DMS53 (cell line): ENCODE data around the gene SPAG8.

Experiments
- DNase-seq: peaks from one replicate; lab custom pipeline; 2025; lab: John Stamatoyannopoulos, UW

SPAG8 gene

DNA sequence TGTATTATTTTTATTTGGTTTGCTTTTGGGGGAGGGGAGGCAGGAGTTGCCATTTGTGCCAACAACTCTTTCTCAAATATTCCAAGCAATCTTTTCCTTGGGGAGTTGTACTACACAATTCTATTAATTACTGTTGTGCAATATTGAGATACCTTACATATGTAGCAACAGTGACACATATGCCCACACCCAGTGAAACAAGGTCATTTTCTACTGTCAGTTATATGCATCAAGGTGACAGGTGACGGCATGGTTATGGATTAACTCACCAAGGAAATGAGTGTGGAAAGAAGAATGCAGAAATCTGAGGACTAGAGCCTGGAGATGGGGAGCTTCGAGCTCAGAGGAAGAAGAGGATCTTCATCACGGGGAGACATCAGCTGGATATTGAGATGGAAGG is 40.1 kb downstream of the SPAG8 start:
- peak; percentile 51 for DNase-seq

DNA sequence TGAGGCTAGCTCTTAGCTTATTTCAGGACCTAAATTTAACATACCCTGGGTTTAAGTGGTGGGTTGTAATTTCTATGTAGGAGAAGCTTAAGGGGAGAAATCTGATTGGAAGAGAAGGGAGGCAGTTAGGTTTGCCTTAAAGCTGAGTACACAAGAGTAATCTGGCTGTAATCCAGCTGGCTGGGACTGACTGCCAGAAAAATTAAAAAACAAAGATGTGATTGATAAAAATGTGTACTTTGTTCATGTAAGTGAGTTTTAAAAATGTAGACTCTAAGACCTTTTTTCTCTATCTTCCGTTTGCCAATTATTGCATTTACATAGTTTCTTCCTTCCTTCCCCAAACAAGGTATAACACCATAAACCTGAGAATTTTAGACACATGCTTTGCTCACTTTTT is 40.5 kb downstream of the SPAG8 start:
- DNase-seq = peak; percentile 52

DNA sequence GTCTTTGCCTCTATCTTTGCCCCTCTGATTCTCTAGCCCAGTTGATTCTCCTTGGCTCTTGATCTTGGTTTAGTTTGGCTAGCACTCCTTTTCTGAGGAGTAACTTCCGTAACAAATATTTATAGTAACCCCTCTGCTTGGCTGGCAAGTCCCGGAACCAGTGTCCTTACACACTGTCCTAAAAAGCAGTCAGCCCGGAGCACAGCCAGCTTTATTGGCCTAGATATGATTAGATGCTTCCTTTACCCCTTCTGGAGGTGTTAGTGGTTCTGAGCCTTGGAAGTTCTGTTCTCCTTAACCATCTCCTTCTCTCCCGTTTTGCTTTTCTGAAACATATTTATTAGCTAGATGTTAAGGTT is 41.0 kb downstream of the SPAG8 start:
- DNase-seq = peak; percentile 12

DNA sequence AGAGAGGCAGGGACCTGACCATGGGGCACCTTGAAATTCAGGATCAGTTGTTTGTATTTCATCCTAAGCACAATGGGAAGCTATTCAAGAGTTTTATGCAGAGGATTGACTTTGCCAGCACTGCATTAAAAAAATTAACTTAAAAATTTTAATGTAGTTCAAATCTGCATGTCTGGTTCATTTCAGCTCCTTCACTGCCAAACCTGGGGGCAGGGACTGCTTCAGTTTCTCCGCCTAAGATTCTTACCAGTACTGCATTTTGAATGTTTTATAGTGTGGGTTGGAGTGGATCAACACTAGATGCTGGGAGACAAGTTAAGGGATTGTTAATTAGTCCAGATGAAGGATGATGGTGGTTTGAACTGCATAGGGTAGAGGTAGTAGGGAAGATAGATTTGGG is 42.3 kb downstream of the SPAG8 start:
- DNase-seq = no peak

DNA sequence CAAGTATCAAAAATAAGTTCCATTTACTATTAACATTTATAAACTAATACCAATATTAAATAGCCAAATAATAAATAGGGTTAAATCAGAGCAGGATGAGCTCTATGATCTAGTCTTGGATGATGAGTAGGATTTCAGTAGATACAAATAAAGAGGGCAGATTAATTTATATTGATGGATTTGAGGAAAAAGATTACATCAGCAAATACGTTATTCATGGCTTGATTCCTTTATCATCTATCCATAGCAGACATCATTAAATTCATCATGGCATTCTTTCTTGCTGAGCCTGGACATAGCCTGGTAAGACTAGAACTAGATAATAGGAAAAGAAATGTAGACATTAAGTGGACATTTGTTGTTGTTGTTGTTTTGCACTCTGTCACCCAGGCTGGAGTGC is 44.6 kb downstream of the SPAG8 start:
- no peak for DNase-seq

DNA sequence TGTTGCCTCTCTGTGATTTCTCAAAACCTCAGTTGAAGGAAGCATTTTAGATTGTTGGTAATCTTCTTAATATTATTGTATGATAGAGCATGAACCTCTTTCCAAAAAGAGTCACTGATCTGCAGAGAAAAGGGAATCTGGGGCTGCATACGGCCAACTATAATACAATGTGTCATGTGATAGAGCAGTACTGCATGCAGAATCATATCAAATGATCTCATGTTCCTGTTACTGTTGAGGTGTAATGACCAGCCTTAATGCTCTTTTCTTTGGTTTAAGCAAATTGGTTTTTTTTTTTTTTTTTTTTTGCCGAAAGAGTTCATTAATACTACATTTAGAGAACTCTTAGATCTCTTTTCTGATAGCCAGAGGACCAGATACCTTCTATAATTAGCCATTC is 45.1 kb downstream of the SPAG8 start:
- DNase-seq = no peak

DNA sequence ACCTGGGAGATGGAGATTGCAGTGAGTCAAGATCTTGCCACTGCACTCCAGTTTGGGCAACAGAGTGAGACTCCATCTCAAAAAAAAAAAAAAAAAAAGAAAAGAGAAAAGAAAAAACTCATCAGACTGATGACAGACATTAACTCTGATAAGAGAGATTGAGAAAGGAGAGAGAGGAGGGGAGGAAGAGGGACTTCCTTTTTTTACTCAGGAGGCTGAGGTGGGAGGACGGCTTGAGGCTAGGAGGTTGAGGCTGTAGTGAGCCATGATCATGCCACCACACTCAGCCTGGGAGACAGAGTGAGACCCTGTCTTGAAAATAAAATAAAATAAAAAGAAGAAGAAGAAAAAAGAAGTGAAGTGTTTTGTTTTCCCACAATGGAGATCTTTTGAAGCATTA is 48.3 kb downstream of the SPAG8 start:
- DNase-seq = no peak

DNA sequence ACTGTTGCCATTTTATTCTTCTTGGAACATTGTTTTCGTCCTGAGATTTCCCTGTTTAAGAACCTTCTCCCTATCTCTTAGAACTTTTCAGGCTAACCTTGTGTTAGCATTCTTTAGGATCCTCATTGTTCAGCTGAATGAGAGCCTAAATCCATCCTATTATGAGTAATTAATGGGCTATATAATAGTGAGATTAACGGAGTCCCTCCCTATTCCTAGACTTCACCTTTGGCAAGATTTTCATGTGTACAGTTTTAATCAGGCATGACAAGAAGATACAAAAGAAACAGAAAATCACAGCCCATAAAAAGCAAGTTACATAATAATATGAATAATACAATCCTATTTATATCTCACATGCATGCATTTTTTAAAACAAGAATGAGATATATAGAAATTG is 48.9 kb downstream of the SPAG8 start:
- DNase-seq = no peak

DNA sequence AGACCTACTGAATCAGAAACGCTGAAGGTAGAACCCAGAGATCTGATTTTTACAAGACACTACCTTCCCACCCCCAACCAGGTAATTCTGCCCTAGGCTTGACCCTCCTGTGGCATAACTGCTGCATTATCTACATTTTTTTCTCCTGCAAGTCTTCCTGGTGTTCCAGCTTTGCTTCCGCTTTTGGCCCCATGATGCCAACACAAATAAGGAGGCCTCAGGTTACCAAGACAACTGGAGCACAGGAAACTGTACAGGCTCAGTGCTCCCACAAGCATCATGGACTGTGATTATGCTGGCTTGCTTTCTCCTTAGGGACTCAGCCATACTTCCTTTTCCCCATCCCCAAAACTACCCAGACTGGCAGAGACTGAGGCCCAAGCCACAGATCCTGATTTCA is 51.4 kb downstream of the SPAG8 start:
- DNase-seq = peak; percentile 90

DNA sequence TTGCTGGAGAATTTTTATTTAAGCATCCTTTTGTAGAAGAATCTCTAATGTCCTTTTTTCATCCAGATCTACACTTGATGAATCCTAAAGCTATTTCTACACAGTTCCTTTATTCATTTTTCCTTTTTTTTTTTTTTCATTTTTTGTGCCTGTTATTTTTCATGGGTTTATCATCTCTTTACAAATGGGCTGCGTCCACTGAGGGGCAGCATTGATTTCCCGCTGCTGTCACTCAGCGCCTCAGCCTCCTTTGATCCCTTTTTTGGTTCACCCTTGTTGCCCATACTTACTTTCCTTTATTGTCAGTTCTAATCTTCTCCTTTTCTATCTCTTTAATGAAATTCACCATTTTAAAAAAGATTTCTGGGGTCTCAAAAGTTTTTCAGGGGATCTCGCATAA is 52.3 kb downstream of the SPAG8 start:
- DNase-seq = no peak
